ENCODE data around the gene ADIPOR1.
"Not testable (repeated sequence)": the region's sequence is repeated elsewhere in the genome, so short reads cannot be mapped to it uniquely, and the experiment has no call there.

DNA sequence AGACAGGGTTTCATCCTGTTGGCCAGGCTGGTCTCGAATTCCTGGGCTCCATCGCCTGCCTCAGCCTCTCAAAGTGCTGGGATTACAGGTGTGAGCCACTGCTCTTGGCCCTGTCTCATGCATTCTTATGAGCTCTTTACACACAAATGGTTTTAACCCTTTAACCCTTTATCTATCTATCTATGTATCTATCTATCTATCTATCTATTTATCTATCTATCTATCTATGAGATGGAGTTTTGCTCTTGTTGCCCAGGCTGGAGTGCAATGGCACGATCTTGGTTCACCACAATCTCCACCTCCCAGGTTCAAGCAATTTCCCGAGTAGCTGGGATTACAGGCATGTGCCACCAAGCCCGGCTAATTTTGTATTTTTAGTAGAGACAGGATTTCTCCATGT lies 54.3 kb downstream of the ADIPOR1 start:
- TF ChIP-seq, protein P1, sequence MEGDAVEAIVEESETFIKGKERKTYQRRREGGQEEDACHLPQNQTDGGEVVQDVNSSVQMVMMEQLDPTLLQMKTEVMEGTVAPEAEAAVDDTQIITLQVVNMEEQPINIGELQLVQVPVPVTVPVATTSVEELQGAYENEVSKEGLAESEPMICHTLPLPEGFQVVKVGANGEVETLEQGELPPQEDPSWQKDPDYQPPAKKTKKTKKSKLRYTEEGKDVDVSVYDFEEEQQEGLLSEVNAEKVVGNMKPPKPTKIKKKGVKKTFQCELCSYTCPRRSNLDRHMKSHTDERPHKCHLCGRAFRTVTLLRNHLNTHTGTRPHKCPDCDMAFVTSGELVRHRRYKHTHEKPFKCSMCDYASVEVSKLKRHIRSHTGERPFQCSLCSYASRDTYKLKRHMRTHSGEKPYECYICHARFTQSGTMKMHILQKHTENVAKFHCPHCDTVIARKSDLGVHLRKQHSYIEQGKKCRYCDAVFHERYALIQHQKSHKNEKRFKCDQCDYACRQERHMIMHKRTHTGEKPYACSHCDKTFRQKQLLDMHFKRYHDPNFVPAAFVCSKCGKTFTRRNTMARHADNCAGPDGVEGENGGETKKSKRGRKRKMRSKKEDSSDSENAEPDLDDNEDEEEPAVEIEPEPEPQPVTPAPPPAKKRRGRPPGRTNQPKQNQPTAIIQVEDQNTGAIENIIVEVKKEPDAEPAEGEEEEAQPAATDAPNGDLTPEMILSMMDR (IDR thresholded peaks at IDR 0.05; ENCODE audit: low read depth, low read length), result not testable (repeated sequence)
- TF ChIP-seq EZH2phosphoT487 (IDR thresholded peaks at IDR 0.05; ENCODE audit: low read depth), result not testable (repeated sequence)
